ENCODE measurements around the gene MTMR4. TPM values are rescaled to one million over a fixed set of nuclear protein-coding genes. Genes with fewer than 3 reads are reported as not detected.

MTMR4 gene
- total RNA-seq, 1 experiment from 2014 or later: 79.4 TPM

- DNase-seq (ENCODE audit: low spot score): no peak
- H3K4me3 ChIP-seq (ENCODE audit: low read depth, low read length, poor library complexity, severe bottlenecking): no peak overlapping the region
Measured at GRCh38 chr17:58535431-58535830, 21.0 kb upstream of the MTMR4 start.

DNA sequence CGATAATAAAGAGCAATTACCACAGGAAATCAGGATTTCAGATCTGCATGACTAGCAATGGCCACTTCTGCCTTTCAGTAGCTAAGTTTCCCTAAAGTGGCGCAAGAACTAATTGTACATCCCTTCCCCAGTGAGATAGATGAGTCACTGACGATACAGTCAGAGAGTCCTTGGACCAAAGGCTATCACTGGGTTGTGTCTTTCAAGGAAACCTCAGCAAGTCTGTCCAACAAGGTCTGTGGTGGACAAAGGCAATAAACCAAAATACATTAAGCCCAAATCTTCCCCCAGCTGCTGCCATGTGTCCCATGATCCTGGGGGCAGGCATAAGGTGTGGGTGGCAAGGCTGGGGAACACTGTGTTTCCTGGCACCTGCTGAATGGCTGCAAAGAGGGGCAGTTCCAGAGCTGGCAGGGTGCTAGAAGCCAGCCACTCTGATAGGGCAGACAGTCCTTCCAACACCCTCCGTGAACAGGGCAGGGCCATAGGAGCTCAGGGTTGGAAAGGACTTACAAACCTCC is 20.5 kb upstream of the MTMR4 start:
- POLR2A ChIA-PET (ENCODE audit: low non-redundant PET): no interaction called here
- intact Hi-C loops (cut with micrococcal nuclease; ENCODE audit: unreplicated experiment): no loop called here

More at GRCh38 chr17:58535431-58535830, 21.0 kb upstream of the MTMR4 start:
- peaks cover 3% of the 10 kb centered on the region for H3K27me3 ChIP-seq (replicated peaks; ENCODE audit: insufficient read depth, low read depth, low read length, poor library complexity)
- no peaks in the 10 kb centered on the region for H3K36me3 ChIP-seq (ENCODE audit: insufficient read depth, low read length, poor library complexity, severe bottlenecking)
- TF ChIP-seq, protein P1, sequence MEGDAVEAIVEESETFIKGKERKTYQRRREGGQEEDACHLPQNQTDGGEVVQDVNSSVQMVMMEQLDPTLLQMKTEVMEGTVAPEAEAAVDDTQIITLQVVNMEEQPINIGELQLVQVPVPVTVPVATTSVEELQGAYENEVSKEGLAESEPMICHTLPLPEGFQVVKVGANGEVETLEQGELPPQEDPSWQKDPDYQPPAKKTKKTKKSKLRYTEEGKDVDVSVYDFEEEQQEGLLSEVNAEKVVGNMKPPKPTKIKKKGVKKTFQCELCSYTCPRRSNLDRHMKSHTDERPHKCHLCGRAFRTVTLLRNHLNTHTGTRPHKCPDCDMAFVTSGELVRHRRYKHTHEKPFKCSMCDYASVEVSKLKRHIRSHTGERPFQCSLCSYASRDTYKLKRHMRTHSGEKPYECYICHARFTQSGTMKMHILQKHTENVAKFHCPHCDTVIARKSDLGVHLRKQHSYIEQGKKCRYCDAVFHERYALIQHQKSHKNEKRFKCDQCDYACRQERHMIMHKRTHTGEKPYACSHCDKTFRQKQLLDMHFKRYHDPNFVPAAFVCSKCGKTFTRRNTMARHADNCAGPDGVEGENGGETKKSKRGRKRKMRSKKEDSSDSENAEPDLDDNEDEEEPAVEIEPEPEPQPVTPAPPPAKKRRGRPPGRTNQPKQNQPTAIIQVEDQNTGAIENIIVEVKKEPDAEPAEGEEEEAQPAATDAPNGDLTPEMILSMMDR (conservative IDR thresholded peaks at IDR 0.05; ENCODE audit: low read depth, low read length): no peak
- no peak for TF ChIP-seq EZH2 (IDR thresholded peaks at IDR 0.05; ENCODE audit: borderline replicate concordance, low read depth, low read length, poor library complexity, severe bottlenecking)
- BruUV-seq (replicated peaks): no TSS peak
- intact Hi-C loops (cut with micrococcal nuclease; ENCODE audit: unreplicated experiment): no loop called here
- ChIA-PET CTCF (no interaction called here), POLR2A (ENCODE audit: low non-redundant PET) (no interaction called here)
- H3K4me1 ChIP-seq (ENCODE audit: insufficient read depth, low read length, poor library complexity, severe bottlenecking): no peaks in the 10 kb centered on the region
- H3K9me3 ChIP-seq (ENCODE audit: low read depth, low read length, poor library complexity, severe bottlenecking): no peaks in the 10 kb centered on the region
- no peak overlapping the region for H3K27ac ChIP-seq (ENCODE audit: low read depth, low read length, poor library complexity, severe bottlenecking)

DNA sequence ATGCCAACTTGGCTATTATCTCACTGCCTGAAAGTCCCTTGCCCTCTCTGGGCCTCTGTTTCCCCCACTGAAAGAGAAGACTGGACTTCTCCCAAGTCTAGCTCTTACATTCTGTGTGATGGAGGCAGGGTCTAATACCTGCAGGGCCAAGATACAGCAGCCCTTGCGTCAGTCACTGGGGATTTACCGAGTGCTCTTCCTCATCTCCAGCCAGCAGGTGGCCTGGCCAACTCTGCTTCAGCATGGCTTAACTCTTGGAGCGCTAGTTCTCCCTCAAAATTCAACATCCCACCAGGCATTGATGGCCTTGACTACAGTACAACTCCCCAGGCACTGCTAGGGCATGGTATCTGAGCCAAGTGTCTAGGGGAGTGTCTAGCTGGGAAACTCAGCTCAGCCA is 19.9 kb upstream of the MTMR4 start:
- CTCF ChIA-PET: interaction anchor here (0.6 kb wide), 1 partner anchor 15 kb away, joined by 3 read pairs; no protein-coding TSS in a partner anchor
- POLR2A ChIA-PET (ENCODE audit: low non-redundant PET): no interaction called here
- Histone ChIP-seq H3K27me3 (replicated peaks; ENCODE audit: insufficient read depth, low read depth, low read length, poor library complexity) (peaks cover 3% of the 10 kb centered on the region), H3K27ac (ENCODE audit: low read depth, low read length, poor library complexity, severe bottlenecking) (no peak overlapping the region), H3K4me3 (ENCODE audit: low read depth, low read length, poor library complexity, severe bottlenecking) (no peak overlapping the region), H3K36me3 (ENCODE audit: insufficient read depth, low read length, poor library complexity, severe bottlenecking) (no peaks in the 10 kb centered on the region), H3K9me3 (ENCODE audit: low read depth, low read length, poor library complexity, severe bottlenecking) (no peaks in the 10 kb centered on the region), H3K4me1 (ENCODE audit: insufficient read depth, low read length, poor library complexity, severe bottlenecking) (no peaks in the 10 kb centered on the region)
- intact Hi-C loops (cut with micrococcal nuclease; ENCODE audit: unreplicated experiment): no loop called here
- TF ChIP-seq, protein P1 (conservative IDR thresholded peaks at IDR 0.05; ENCODE audit: low read depth, low read length): no peak
- TF ChIP-seq EZH2 (IDR thresholded peaks at IDR 0.05; ENCODE audit: borderline replicate concordance, low read depth, low read length, poor library complexity, severe bottlenecking): no peak
- no peak for DNase-seq (ENCODE audit: low spot score)
- no TSS peak for BruUV-seq (replicated peaks)

More for the DNA sequence above, 20.5 kb upstream of the MTMR4 start:
- Histone ChIP-seq H3K9me3 (ENCODE audit: low read depth, low read length, poor library complexity, severe bottlenecking) (no peaks in the 10 kb centered on the region), H3K36me3 (ENCODE audit: insufficient read depth, low read length, poor library complexity, severe bottlenecking) (no peaks in the 10 kb centered on the region), H3K27ac (ENCODE audit: low read depth, low read length, poor library complexity, severe bottlenecking) (no peak overlapping the region), H3K4me3 (ENCODE audit: low read depth, low read length, poor library complexity, severe bottlenecking) (no peak overlapping the region), H3K4me1 (ENCODE audit: insufficient read depth, low read length, poor library complexity, severe bottlenecking) (no peaks in the 10 kb centered on the region), H3K27me3 (replicated peaks; ENCODE audit: insufficient read depth, low read depth, low read length, poor library complexity) (peaks cover 3% of the 10 kb centered on the region)
- DNase-seq (ENCODE audit: low spot score): no peak
- CTCF ChIA-PET: interaction anchor here (0.6 kb wide), 1 partner anchor 15 kb away, joined by 3 read pairs; no protein-coding TSS in a partner anchor
- no peak for TF ChIP-seq EZH2 (IDR thresholded peaks at IDR 0.05; ENCODE audit: borderline replicate concordance, low read depth, low read length, poor library complexity, severe bottlenecking)
- TF ChIP-seq, protein P1 (conservative IDR thresholded peaks at IDR 0.05; ENCODE audit: low read depth, low read length): no peak
- no TSS peak for BruUV-seq (replicated peaks)
